Activated CD8-positive, alpha-beta memory T cell treated with anti-CD3 and anti-CD28 coated beads, Interleukin-2, amount 50 U/mL, for 48 hours (primary cell): Measurements from ENCODE around the gene CHAF1B.

Experiments used
- DNase-seq: peaks from one replicate; pipeline ENCODE4 v3.0.0-alpha.2; 2020

The CHAF1B gene

DNA sequence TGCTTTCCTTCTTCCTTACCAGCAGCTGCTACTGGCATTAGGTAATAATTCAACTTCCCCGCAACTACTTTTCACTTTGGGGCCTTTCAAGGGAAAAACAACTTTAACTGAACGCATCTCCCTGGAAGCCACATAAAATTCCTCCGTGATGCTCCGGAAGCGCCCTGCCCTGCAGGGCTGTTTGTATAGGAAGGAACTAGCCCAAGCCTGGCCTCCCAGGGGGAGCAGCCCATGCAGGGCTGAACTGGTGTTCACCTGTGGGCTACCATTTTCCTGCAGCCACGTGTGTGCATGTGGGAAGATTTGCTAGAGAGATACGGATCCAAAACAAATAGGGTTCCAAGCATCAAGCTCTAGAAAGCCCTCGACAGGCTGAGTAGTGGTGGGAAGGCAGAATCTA lies 80.3 kb downstream of the CHAF1B start:
- no peak for DNase-seq

DNA sequence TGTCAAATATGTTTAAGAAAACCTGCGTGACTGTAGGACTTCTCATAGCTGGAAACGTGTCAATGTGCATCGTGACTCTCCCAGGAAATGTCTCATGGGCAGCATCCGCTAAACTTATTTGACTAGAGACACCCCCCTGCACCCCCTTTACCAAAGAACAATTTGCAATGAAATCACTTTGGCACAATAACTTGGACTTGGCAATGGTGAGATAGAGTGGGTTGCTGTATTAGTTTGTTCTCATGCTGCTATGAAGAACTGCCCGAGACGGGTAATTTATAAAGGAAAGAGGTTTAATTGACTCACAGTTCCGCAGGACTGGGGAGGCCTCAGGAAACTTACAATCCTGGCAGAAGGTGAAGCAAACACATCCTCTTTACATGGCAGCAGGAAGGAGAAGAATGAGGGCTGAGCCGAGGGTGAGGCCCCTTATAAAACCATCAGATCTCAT lies 80.9 kb downstream of the CHAF1B start:
- no peak for DNase-seq
